ENCODE results near the gene SV2B.

SV2B gene

GRCh38 chr15:91227766-91228165, 127.7 kb downstream of the SV2B start:
- H3K36me3 ChIP-seq (ENCODE audit: low read length): no peaks in the 10 kb centered on the region
- no peak overlapping the region for H3K4me3 ChIP-seq (ENCODE audit: insufficient read depth, low read length, poor library complexity, severe bottlenecking)
- no peak overlapping the region for H2AFZ ChIP-seq (ENCODE audit: low read depth, low read length, severe bottlenecking)
- no peak for TF ChIP-seq CTCF (IDR thresholded peaks at IDR 0.05; ENCODE audit: insufficient read depth, low read length, poor library complexity, severe bottlenecking)
- no peaks in the 10 kb centered on the region for H3K27me3 ChIP-seq (ENCODE audit: low read length)
- no peak overlapping the region for H3K27ac ChIP-seq (ENCODE audit: low read depth, low read length)
- no peaks in the 10 kb centered on the region for H3K9me3 ChIP-seq (ENCODE audit: insufficient read depth, low read length)
- no peaks in the 10 kb centered on the region for H3K79me2 ChIP-seq (ENCODE audit: insufficient read depth, low read length)
- no peak overlapping the region for H3K9ac ChIP-seq (ENCODE audit: low read length)
- no peaks in the 10 kb centered on the region for H4K20me1 ChIP-seq (ENCODE audit: low read depth, low read length)
- H3K9me2 ChIP-seq (replicated peaks; ENCODE audit: insufficient read depth, low read length): no peaks in the 10 kb centered on the region
- H3F3A ChIP-seq (ENCODE audit: insufficient read depth): no peaks in the 10 kb centered on the region
- H3K4me2 ChIP-seq (ENCODE audit: low read depth, low read length, poor library complexity, severe bottlenecking): no peak overlapping the region

- Histone ChIP-seq H3K27me3 (ENCODE audit: low read length) (no peaks in the 10 kb centered on the region), H3K9me2 (replicated peaks; ENCODE audit: insufficient read depth, low read length) (no peaks in the 10 kb centered on the region), H3K79me2 (ENCODE audit: insufficient read depth, low read length) (no peaks in the 10 kb centered on the region), H3K4me2 (ENCODE audit: low read depth, low read length, poor library complexity, severe bottlenecking) (no peak overlapping the region), H3K9ac (ENCODE audit: low read length) (no peak overlapping the region), H3F3A (ENCODE audit: insufficient read depth) (no peaks in the 10 kb centered on the region), H3K4me3 (ENCODE audit: insufficient read depth, low read length, poor library complexity, severe bottlenecking) (no peak overlapping the region), H3K27ac (ENCODE audit: low read depth, low read length) (no peak overlapping the region), H3K9me3 (ENCODE audit: insufficient read depth, low read length) (no peaks in the 10 kb centered on the region), H4K20me1 (ENCODE audit: low read depth, low read length) (no peaks in the 10 kb centered on the region), H2AFZ (ENCODE audit: low read depth, low read length, severe bottlenecking) (no peak overlapping the region), H3K36me3 (ENCODE audit: low read length) (no peaks in the 10 kb centered on the region)
- TF ChIP-seq EZH2phosphoT487 (conservative IDR thresholded peaks at IDR 0.05; ENCODE audit: low read length) (no peak), CTCF (IDR thresholded peaks at IDR 0.05; ENCODE audit: insufficient read depth, low read length, poor library complexity, severe bottlenecking) (no peak)
Observed at GRCh38 chr15:91228383-91228782, 128.3 kb downstream of the SV2B start.

- no peaks in the 10 kb centered on the region for H3K9me3 ChIP-seq (ENCODE audit: insufficient read depth, low read length)
- H3K36me3 ChIP-seq (ENCODE audit: low read length): no peaks in the 10 kb centered on the region
- H3K27ac ChIP-seq (ENCODE audit: low read depth, low read length): no peak overlapping the region
- no peak overlapping the region for H3K4me2 ChIP-seq (ENCODE audit: low read depth, low read length, poor library complexity, severe bottlenecking)
- TF ChIP-seq CTCF (IDR thresholded peaks at IDR 0.05; ENCODE audit: insufficient read depth, low read length, poor library complexity, severe bottlenecking) (no peak), EZH2phosphoT487 (conservative IDR thresholded peaks at IDR 0.05; ENCODE audit: low read length) (no peak)
- no peak overlapping the region for H2AFZ ChIP-seq (ENCODE audit: low read depth, low read length, severe bottlenecking)
- H3K9ac ChIP-seq (ENCODE audit: low read length): no peak overlapping the region
- H4K20me1 ChIP-seq (ENCODE audit: low read depth, low read length): no peaks in the 10 kb centered on the region
- no peaks in the 10 kb centered on the region for H3F3A ChIP-seq (ENCODE audit: insufficient read depth)
- H3K4me3 ChIP-seq (ENCODE audit: insufficient read depth, low read length, poor library complexity, severe bottlenecking): no peak overlapping the region
- H3K79me2 ChIP-seq (ENCODE audit: insufficient read depth, low read length): no peaks in the 10 kb centered on the region
- no peaks in the 10 kb centered on the region for H3K27me3 ChIP-seq (ENCODE audit: low read length)
- no peaks in the 10 kb centered on the region for H3K9me2 ChIP-seq (replicated peaks; ENCODE audit: insufficient read depth, low read length)
Observed at GRCh38 chr15:91228890-91229289, 128.8 kb downstream of the SV2B start.

GRCh38 chr15:91231703-91232102, 131.6 kb downstream of the SV2B start:
- no peak overlapping the region for H3K4me3 ChIP-seq (ENCODE audit: insufficient read depth, low read length, poor library complexity, severe bottlenecking)
- no peaks in the 10 kb centered on the region for H4K20me1 ChIP-seq (ENCODE audit: low read depth, low read length)
- no peaks in the 10 kb centered on the region for H3K36me3 ChIP-seq (ENCODE audit: low read length)
- no peak overlapping the region for H3K27ac ChIP-seq (ENCODE audit: low read depth, low read length)
- H3K4me2 ChIP-seq (ENCODE audit: low read depth, low read length, poor library complexity, severe bottlenecking): no peak overlapping the region
- no peaks in the 10 kb centered on the region for H3K27me3 ChIP-seq (ENCODE audit: low read length)
- no peaks in the 10 kb centered on the region for H3K79me2 ChIP-seq (ENCODE audit: insufficient read depth, low read length)
- no peak overlapping the region for H3K9ac ChIP-seq (ENCODE audit: low read length)
- TF ChIP-seq EZH2phosphoT487 (conservative IDR thresholded peaks at IDR 0.05; ENCODE audit: low read length) (no peak), CTCF (IDR thresholded peaks at IDR 0.05; ENCODE audit: insufficient read depth, low read length, poor library complexity, severe bottlenecking) (no peak)
- H3F3A ChIP-seq (ENCODE audit: insufficient read depth): no peaks in the 10 kb centered on the region
- H3K9me3 ChIP-seq (ENCODE audit: insufficient read depth, low read length): no peaks in the 10 kb centered on the region
- no peak overlapping the region for H2AFZ ChIP-seq (ENCODE audit: low read depth, low read length, severe bottlenecking)
- H3K9me2 ChIP-seq (replicated peaks; ENCODE audit: insufficient read depth, low read length): no peaks in the 10 kb centered on the region

Measured in SU-DHL-6 (cell line).